Left ventricle myocardium superior (tissue), 1 donor: ENCODE measurements around the gene CHN2. TPM values are rescaled to one million over a fixed set of nuclear protein-coding genes. Genes with fewer than 3 reads are reported as not detected.

Experiments
- ATAC-seq: fragments of 200-7000 bp; cut with Tn5 transposase; one replicate; pipeline ENCODE4 v1.9.1; 2020; ENCODE audit warnings: mild to moderate bottlenecking, moderate library complexity
- DNase-seq: peaks from one replicate; pipeline ENCODE4 v3.0.0-alpha.2; 2020
- intact Hi-C: fragments of 100-400 bp; cut with micrococcal nuclease; formaldehyde crosslinking; loops from one replicate; pipeline ENCODE4 v1.11.0; 2022
- total RNA-seq: library from RNA; stranded (reverse); fragmentation: NEBNext Ultra II Directional; extraction: Animal tissue kit (Norgen Biotek cat#: 25700); gene quantifications from one replicate; pipeline ENCODE4 v1.2.1, GENCODE V29; 2021
- donor health status: DM: no; HTN: yes; CAD: no; lungs with severe emphysema.

The CHN2 gene
- total RNA-seq, 1 donor from 2014 or later, result 32.2 TPM

DNA sequence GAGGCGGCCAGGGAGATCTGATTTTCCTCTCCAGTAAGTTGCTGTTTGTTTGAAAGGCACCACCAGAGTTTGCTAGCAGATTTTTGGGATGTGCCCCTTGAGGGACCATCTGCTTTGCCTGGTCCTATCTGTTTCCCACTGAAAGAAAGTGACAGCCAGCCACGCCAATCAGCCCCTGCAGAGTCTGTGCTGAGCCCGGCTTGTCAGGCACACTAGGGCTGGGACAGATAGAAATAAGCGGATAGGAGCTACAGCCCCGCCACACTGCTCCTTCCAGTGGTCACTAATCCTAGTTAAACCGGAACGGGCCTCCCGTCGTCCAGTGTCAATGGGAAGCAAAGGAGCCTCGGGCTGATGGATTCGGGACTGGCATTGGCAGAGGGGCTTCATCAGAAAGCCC, 207.2 kb downstream of the CHN2 start:
- no peak for DNase-seq
- intact Hi-C loops, result loop anchor here (10.0 kb wide), 1 partner anchor 287 kb away; no protein-coding TSS in a partner anchor
- ATAC-seq, result no peak

DNA sequence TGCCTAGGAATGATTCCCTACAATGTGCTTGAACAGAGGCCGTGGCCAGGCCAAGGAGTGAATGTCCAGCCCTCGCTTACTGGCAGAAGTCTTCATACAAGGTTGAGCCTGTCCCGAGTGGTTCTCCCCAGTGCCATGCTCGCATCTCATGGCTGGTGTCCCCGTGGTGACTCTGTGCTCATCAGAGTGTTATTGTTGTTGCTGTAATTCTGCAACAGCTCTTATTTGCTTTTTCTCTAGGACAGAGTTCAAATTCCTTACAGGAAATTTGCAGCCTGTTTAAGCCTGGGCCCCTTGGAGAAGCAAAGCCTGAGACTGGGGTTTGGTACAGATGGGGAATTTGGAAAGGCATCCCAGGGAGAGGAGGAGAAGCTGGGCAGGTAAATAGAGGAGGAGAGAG, 211.3 kb downstream of the CHN2 start:
- intact Hi-C loops, result loop anchor here (5.0 to 10.0 kb wide), 2 partner anchors 209 to 291 kb away; no protein-coding TSS in a partner anchor
- DNase-seq (no peak), ATAC-seq (no peak)

DNA sequence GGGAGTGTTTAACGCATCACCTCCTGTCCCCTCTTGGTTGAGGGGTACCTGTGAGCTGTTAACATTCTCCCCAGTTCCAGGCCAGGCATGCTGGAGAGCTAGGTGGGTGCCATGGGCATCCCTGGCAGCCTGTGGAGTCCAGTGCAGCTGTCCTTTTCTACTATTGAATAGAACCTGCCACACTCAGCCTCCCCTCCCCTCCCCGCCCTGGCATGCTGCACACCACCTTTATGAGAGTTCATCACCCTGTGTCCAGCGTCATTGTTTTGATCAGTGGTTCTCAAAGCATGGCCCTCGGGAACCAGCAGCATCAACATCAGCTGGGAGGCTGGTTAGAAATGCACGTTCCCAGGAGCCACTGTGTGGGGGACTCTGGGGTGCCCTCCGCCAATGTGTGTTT, 211.8 kb downstream of the CHN2 start:
- ATAC-seq, result no peak
- DNase-seq, result no peak
- intact Hi-C loops, result loop anchor here (5.0 to 10.0 kb wide), 2 partner anchors 209 to 292 kb away; no protein-coding TSS in a partner anchor

DNA sequence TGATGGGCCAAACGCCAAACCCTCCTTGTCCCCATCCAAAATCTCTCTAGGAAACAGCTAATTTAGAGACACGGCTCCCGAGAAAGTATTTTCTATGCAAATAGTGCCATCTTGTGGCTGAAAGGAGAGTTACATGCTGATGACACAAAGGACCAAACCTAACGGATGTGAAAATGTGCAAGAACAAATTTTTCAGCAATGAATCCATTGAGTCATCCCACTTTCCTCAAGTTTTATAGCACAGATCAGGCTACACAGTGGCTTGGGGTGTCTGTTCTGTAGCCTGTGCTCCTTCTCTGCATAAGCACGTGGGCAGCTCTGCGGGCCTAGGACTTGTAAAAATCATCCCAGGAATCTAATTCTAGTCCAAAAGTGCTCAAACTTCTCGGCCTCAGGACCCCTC, 214.3 kb downstream of the CHN2 start:
- DNase-seq (no peak), ATAC-seq (peak; percentile 55)
- intact Hi-C loops, result loop anchor here (2.0 to 10.0 kb wide), 3 partner anchors 212 to 486 kb away; no protein-coding TSS in a partner anchor

DNA sequence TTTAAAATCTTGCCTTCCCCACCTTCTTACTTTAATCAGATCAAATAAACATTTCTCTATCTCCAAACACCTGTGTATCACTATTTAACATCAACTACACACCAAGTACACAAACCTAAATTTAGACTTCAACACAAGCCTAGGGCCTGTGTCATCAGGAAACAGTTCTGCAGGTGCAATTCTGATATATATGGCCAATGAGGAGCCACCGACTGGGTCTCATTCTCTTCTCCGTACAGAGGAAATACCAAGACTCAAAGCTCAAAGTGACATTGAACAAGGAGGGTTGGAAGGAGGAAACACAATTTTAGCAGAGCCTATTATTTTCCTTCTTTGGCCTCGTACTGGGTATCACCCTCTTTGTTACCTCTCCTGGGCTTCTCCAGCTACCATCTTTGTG, 216.4 kb downstream of the CHN2 start:
- ATAC-seq (no peak), DNase-seq (no peak)
- intact Hi-C loops, result no loop called here

DNA sequence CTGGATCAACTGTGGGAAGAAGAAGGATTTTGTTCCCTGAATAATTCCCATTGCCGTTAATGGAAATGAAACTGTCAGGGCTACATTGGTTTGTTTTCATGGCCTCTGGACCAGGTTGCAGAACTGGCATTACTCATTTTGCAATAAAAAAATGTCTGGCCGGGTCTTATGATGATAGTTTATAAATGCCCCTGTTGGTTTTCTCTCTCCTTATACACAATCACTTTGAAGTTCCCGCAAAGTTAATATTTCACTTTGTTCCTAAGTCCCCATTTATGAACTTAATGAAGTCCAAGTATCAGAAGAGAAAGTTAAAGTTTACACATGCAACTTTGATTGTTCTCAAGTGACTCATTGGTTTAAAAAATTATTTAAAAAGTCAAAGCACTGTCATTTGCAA, 218.3 kb downstream of the CHN2 start:
- ATAC-seq (no peak), DNase-seq (no peak)
- intact Hi-C loops, result no loop called here

DNA sequence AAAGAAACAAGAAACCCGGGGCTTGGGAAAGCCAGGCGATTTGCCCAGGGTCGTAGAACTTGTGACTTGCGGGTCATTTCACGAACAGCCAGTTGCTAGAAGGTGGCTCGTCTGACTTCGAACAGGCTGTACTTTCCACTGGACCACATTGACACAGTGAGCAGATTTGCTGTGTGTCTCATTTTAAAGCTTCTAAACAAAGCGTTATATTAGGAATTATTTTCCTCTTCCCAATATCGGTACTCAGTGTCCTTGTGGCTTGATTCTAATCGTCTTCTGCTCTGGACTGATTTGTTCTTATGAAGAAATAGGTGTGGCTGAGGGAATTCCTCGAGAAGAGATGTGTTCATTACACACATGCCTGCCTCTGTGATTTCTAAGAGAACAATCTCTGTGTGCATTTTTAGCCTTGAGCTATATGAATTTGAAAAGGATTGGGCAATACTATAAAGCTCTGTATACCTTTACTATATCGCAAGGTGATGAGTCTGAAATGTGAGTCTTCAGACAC, 219.1 kb downstream of the CHN2 start:
- intact Hi-C loops, result no loop called here
- ATAC-seq (peak; percentile 23), DNase-seq (no peak)

DNA sequence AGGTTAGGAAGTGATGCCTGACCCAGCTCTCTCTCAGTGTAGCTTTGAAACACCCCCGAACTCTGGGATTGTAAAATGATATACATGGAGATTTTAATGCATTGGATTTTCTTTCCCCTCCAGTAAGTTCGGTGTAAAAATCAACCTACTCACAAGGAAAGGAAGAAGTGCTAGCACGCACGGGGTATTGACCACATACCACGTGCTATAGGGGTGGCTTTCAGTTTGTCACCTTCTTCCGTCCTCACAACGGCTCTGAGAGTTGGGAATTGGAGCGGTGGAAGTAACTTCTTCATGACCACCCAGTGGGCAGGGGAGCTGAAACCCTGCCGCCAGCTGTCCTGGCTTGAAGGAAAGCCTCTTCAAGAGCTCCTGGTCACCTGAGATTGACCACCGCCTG, 219.6 kb downstream of the CHN2 start:
- DNase-seq (no peak), ATAC-seq (no peak)
- intact Hi-C loops, result no loop called here

DNA sequence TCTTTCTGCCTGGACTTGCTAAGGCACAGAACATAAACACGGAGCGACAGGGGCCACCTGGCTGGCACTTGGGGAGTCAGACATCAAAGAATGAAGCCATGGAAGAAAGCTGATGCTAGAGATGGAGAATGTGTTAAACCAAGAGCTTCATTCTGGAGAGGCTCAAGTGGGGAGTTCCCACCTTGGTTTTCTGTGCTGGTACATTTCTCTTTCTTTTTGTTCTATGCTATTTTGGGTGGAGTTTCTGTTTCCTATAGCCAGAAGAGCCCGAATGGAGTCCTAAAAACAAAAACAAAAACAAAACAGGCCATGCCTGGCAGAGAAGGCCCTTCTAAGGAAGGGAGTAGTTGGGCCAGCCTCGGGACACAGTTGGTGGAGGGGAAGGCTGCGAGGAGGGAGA, 220.6 kb downstream of the CHN2 start:
- DNase-seq, result no peak
- intact Hi-C loops, result no loop called here
- no peak for ATAC-seq

DNA sequence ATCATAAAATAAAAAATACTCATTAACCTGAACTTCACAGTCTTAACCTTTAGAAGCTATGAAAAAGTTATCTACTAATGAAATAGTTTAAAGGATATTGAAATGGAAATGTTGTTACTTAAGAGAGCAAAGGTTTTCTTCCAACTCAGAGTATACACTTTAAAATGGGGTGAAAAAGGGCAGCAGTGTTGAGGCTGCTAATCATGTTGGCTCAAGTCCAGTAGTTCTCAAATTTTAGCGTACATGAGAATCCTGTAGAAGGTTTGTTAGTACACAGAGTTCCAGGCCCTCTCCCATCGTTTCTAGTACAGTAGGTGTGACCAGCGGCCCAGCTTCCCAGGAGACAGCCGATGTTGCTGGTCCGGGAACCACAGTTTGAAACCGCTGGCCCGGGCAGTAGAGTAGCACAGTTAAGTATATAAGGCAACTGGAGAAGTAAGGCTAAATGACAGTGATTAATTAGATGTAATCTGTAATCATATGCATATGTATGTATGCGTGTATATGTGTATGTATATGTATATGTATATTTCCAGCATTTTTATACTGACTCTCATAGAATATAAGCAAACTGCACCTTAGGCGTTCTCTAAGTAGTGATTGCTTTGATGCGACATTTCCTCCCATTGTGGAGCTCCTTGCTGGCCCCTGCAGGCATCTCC, 221.8 kb downstream of the CHN2 start:
- intact Hi-C loops, result no loop called here
- DNase-seq (no peak), ATAC-seq (no peak)

DNA sequence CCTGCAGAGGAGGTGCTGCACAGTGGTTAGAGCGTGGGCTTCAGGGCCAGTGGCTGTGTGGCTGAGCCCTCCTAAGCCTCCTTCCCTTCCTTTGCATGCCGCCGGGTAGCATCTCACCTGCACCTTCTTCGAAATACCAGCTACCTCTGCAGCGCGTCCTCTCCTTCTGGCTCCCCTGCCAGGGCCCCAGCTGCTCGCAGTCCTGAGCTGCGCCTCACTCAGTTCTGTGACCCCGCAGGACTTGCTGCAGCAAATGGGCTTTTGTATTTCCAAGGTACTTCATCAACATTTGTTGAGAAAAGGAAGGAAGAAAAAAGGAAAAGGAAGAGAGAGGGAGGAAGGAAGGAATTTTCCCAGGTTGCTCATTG, 222.3 kb downstream of the CHN2 start:
- intact Hi-C loops, result no loop called here
- ATAC-seq (no peak), DNase-seq (no peak)

DNA sequence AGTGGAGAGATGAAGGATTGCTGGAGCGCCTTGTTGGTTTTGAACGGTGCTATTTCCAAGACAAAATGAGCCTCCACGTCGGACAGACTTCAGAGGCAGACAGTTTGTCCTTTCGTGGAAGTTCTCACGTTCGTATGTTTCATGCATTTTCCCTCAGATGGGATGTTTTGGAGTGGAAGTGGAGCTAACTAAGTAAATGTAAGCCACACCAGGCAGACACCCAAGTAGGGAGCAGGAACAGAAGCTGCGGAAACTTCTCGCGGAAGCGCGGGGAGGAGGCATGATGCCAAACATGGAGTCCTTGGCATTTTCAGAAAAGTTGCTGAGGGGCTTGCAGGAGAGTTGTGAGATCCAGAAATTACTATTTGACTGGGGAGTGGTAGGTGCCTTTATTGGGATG, 223.5 kb downstream of the CHN2 start:
- intact Hi-C loops, result no loop called here
- no peak for DNase-seq
- no peak for ATAC-seq

DNA sequence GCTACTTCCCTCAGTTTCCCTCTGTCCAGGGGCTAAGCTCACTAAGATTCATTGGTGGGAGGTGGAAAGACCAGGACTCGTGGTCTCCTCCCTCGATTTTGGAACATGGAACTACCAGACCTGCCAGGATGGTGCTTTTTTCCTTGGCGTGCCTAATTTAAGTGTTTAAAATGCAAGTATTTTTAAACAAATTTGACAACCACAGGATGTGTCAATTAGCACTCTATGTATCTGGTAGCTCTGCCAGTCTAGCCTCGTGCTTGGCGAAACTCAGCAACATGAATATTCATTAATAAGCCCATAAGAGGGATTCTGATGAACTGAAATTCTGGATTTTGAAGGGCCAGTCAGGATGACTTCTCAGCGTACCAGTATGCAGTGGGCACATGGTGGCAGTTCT, 224.1 kb downstream of the CHN2 start:
- intact Hi-C loops, result no loop called here
- ATAC-seq (no peak), DNase-seq (no peak)

DNA sequence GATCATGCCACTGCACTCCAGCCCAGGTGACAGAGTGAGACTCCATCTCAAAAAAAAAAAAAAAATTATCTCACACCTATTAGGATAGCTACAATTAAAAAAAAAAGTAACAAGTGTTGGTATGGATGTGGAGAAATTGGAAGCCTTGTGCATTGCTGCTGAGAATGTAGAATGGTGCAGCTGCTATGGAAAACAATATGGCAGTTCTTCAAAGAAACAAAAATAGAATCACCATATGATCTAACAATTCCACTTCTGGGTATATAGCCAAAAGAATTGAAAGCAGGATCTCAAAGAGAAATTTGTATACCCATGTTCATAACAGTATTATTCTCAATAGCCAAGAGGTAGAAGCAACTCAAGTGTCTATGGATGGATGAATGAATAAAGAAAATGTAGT, 225.4 kb downstream of the CHN2 start:
- ATAC-seq, result no peak
- intact Hi-C loops, result no loop called here
- DNase-seq, result no peak

DNA sequence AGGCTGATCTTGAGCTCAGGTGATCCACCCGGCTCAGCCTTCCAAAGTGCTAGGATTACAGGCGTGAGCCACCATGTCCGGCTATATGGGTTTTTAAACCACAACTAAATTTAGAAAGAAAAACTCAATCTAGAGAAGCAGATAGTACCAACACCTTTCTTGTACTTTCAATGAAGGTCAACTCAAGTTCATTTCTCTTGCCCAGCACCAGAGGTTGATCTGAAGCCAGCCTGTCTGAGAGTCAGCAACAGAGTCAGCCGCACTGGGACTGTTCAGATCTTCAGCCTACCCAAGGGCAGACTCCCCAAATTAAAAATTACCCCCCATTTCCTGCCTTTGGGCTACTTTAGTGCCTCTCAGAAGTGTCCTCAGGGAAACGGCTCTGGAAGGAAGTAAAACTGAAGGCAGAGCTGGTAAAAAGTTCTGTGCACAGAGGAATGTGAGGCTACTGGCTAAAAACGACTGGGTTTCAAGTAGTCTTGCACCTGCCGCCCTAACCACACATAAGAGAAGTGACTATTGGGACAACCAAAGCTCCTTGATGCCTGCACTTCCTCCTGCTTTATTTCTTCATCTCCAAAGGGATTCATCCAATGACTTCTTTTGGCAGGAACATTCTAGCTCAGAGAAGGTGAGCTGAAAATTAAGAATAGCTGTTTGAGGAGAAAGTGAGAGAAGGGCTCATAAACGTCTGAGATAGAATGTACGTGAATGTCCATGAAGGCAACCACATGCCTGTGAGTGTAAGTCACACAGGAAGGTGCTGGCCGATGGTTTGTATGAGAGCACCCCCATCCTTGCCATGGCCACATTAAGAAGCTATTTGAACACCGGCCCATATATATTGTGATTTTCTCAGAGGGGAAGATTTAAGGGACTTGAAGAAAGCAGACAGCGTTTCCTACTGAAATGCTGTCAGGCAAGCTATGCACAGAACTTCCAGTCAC, 226.7 kb downstream of the CHN2 start:
- intact Hi-C loops, result no loop called here

DNA sequence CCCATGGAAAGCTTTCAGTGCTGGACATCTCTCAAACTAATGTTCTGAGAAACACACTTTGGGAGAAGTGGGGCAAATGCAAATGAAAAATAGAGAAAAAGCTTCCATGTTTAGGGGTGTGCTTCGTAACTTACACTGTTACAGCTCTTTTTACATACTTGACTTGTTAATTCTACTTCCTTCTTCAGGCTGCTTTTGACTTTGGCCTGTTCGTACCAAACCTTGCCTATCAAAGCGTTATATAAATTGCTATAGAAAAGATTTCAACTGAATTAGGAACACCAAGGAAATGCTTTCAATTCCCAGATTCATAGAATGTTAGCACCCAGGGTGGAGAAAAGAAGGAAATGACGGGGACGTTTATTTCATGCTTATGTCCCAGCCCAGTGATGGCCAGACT, 228.3 kb downstream of the CHN2 start:
- ATAC-seq, result no peak
- no peak for DNase-seq
- intact Hi-C loops, result no loop called here

More for the DNA sequence above, 226.7 kb downstream of the CHN2 start:
- ATAC-seq, result peak; percentile 47
- no peak for DNase-seq

DNA sequence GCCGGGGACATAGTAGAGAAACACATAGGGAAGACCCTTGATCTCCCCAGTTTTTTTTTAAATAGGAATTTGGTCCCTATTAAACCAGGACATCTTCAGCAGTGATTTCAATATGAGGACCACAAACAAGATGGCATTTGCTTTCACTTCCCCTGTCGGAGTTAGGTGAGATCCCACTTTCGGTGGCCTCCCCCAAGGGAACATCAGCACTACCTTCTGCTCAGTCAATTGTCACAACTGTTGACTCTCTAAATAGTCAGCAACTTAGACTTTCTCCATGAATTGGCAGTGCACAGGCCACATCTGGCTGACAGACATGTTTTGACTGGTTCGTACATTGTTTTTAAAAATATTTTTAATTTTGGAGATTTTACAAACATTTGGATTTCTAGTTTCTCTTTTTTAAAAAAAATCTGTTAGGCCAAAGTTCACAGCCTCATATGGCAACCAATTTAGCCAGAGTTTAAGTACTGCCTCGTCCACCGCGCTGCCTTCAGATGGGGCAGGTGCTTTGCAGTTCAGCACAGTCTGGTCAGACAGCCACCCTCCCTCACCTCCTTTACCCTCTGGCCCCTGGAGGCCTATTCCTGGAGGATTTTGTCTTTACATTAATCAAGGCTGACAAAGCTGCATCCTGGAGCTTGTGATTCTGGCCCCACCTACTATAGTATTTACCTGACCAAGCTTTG, 229.9 kb downstream of the CHN2 start:
- intact Hi-C loops, result no loop called here
- DNase-seq (no peak), ATAC-seq (no peak)

DNA sequence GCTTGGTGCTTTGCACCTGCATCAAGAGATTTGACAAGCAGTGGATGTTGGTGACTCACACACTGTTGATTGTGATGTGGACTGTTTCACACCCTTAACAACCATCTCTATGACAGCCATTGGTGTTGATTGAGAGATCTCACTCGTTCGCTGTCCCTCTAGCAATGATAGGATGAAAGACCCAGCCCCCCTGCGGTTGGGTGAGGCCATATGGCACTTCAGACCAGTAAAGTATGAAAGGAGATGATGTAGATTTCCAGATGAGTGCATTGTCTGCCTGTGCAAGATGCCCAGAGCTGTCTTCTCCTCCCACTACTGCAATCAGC, 230.4 kb downstream of the CHN2 start:
- DNase-seq (no peak), ATAC-seq (no peak)
- intact Hi-C loops, result no loop called here

DNA sequence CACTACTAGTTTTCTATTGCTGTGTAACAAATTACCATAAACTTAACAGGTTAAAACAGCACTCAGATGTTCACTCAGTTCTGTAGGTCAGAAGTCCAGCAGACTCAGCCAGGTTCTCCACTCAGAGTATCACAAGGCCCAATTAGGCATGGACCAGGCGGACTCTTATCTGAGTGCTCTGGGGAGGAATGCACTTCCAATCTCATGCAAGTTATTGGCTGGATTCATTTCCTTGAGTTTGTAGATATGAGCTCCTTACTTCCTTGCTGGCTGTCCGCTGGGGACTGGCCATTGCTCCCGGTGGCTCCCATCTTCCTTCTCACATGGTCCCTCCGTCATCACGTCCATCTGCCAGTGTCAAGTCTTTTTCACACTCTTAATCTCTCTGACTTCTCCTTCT, 232.0 kb downstream of the CHN2 start:
- intact Hi-C loops, result no loop called here
- DNase-seq (no peak), ATAC-seq (peak; percentile 57)

DNA sequence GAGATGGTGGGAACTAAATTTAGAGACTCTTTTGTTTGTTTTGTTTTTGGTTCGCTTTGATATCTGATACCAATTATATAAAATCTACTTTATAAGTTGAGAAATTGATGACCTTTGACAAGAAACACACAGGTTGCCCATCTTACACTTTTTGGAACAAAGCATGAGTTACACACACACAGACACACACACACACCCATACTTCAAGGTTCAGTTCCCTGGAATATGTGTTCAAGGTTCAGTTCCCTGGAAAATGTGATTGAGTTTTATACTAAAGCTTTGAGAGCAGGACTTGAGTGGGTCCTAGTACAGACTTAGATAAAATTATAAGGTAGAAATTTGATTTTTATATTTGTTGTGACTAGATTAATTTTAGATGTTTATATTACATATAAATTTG, 234.8 kb downstream of the CHN2 start:
- intact Hi-C loops, result no loop called here
- ATAC-seq, result no peak
- DNase-seq, result no peak
